HG03066 (cell line): Measurements from ENCODE around the gene RPL18A.

Experiments
- ATAC-seq: cut with Tn5 transposase; IDR thresholded peaks from one replicate; pipeline ENCODE4 v1.9.1; 2021; ENCODE audit warnings: low read depth; ENCODE audit not compliant: unreplicated experiment

Gene RPL18A

DNA sequence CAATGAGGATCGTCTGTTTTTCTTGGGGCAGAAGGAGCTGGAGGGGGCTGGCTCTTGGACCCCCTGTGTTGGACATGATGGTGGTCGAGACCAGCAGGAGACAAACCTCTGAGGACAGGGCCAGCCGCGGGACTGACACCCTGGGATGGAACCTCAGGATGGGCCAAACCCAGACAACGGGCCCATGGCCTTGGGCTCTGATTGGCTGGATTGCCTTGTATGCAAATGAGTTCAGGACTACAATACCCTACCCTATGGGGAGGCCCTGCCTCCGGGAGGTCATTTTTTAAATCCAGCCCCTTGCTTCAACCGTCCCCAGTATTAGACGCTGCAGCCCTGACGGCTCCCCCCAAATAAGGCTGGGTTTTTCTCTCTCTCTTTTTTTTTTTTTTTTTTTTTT lies 34.1 kb downstream of the RPL18A start:
- no peak for ATAC-seq

GRCh38 chr19:17902701-17903100 lies 43.0 kb downstream of the RPL18A start:
- ATAC-seq = no peak

DNA sequence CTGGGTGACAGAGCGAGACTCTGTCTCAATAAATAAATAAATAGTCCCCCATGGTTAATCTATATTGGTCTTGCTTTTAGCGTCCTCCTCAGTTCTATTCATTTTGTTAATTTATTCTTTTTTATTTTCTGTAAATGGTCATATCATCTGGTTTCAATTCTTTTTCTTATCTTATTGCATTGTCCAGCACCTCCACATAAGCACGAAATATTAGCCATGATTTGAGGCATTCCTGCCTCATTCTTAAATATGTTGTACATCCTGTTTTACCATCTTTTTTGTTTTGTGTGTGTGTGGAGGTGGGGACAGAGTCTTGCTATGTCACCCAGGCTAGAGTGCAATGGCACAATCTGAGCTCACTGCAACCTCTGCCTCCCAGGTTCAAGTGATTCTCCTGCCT lies 48.5 kb downstream of the RPL18A start:
- no peak for ATAC-seq

DNA sequence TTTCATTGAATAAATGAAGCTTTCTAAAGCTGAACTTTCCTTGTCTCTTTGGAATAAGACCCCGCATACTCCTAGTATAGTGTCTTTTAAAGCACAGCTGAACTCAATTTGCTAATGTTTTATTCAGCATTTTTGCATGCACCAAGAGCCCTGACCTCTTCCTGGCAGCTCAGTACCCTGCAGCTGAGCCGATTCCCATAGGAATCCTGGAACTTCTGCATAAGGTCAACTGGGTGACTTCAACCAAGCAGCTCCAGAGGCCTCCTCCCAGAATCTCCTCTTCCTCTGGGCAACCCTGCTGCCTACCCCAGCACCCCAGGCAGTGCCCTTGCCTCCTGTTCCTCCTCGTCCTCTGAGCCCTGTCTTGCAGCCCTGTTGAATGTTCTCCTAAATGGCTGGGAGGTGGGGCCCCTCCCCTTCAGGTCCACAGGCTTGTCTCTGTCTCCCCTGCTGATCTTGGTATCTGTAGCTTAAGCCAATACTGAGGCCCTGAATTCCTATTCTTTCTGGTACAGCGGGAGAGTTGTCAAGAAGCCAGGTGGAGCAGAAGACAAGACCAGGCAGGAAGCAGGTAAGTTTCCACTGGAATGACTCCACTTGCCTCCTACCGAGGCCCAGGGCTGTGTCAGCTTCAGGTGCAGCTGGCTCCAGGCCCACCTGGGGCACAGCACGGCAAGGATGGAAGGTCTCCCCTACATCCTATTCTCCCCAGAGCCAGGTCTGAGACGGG lies 49.5 kb downstream of the RPL18A start:
- no peak for ATAC-seq

DNA sequence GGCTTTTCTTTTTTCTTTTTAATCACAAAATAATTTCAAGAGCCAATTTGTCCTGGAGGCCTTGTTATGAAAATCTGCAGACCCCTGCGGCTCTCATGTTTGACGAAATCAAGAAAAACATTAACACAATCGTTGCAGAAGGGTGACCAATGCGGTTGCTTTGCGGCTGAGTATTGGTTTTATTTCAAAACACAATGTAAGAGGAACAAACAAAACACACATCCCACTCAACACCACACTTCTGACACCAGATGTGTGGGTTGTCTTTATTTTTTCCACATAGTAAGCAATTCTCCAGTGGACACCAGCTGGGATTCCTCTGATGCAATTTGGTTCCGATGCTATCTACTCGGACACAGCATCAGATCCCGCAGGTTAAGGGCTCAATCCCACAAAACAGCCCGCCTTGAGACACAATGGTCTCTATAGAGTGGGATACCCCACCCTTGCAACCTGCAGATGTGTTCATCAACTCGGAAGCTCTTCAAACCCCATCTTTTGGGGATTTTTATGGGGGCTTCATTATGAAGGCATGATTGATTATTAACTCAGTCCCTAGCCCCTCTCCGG lies 51.2 kb downstream of the RPL18A start:
- no peak for ATAC-seq
